HepG2 (cell line): ENCODE measurements around the gene SSNA1. TPM values are rescaled to one million over a fixed set of nuclear protein-coding genes. Genes with fewer than 3 reads are reported as not detected.

Source experiments
- ATF3 ChIP-seq: sonication (generic); formaldehyde crosslinking; IDR thresholded peaks from 2 replicates; pipeline ENCODE4 v1.4.0; 2020; ENCODE audit warnings: missing genetic modification reagents
- BRCA1 ChIP-seq: sonication (generic); formaldehyde crosslinking; IDR thresholded peaks from 2 replicates; pipeline ENCODE4 v1.4.0; 2020; ENCODE audit warnings: missing genetic modification reagents
- CBFB ChIP-seq: sonication (generic); formaldehyde crosslinking; IDR thresholded peaks from 2 replicates; pipeline ENCODE4 v1.4.0; 2020; ENCODE audit warnings: missing genetic modification reagents
- E2F5 ChIP-seq: sonication (generic); formaldehyde crosslinking; conservative IDR thresholded peaks from 2 replicates; pipeline ENCODE4 v1.4.0; 2020; ENCODE audit warnings: missing genetic modification reagents
- GTF2F1 ChIP-seq: fragments of 150-350 bp; IDR thresholded peaks from 2 replicates; pipeline ENCODE4 v1.6.1; 2014; ENCODE audit warnings: low read length
- HIC2 ChIP-seq: sonication (generic); formaldehyde crosslinking; IDR thresholded peaks from 2 replicates; pipeline ENCODE4 v1.9.0; 2022; ENCODE audit warnings: low read depth, missing genetic modification reagents
- IKZF1 ChIP-seq: fragments of 450-650 bp; IDR thresholded peaks from 2 replicates; pipeline ENCODE4 v1.7.1; 2016
- MEIS2 ChIP-seq: sonication (generic); formaldehyde crosslinking; IDR thresholded peaks from 2 replicates; pipeline ENCODE4 v1.9.0; 2021; ENCODE audit warnings: mild to moderate bottlenecking, missing genetic modification reagents
- SSRP1 ChIP-seq: IDR thresholded peaks from 2 replicates; pipeline ENCODE4 v1.6.1; 2016; ENCODE audit warnings: control low read depth
- ZNF121 ChIP-seq: sonication (generic); formaldehyde crosslinking; IDR thresholded peaks from 2 replicates; pipeline ENCODE4 v1.5.0; 2020; ENCODE audit warnings: mild to moderate bottlenecking, missing genetic modification reagents
- ZNF451 ChIP-seq: sonication (generic); formaldehyde crosslinking; IDR thresholded peaks from 2 replicates; pipeline ENCODE4 v1.5.0; 2020; ENCODE audit warnings: mild to moderate bottlenecking, missing genetic modification reagents
- polyA plus RNA-seq, 8 experiments: library from polyadenylated mRNA; depleted of rRNA in 3 of 8; stranded (reverse) in 7 of 8; unstranded in 1 of 8; fragments of >200 nt; fragmentation: Illumina TruSeq in 4 of 8; extraction: Trizol in 4 of 8; gene quantifications; 2 replicates each; pipeline versions ENCODE4 v1.2.1 to v1.2.3, GENCODE V29; 2011 to 2016; ENCODE audit warnings: low read depth in 4 of 8, missing spikeins in 1 of 8, mixed read lengths in 1 of 8; ENCODE audit not compliant: insufficient read depth in 1 of 8
- total RNA-seq, 5 experiments: library from RNA; depleted of rRNA; stranded (reverse); fragments of >200 nt; fragmentation: Illumina TruSeq; extraction: Trizol; gene quantifications; 2 replicates each; pipeline ENCODE4 v1.2.3, GENCODE V29; 2016; ENCODE audit warnings: low read depth in 1 of 5
- TF ChIP-seq, protein P1 (sequence below): sonication (generic); formaldehyde crosslinking; IDR thresholded peaks from 2 replicates; pipeline ENCODE4 v1.5.0; 2020; ENCODE audit warnings: mild to moderate bottlenecking, missing genetic modification reagents, borderline replicate concordance
- TF ChIP-seq, protein P2 (sequence below): fragments of 450-650 bp; IDR thresholded peaks from 2 replicates; pipeline ENCODE4 v1.6.1; 2017; ENCODE audit warnings: mild to moderate bottlenecking
- TF ChIP-seq, protein P3 (sequence below): sonication (generic); formaldehyde crosslinking; IDR thresholded peaks from 2 replicates; pipeline ENCODE4 v1.4.0; 2020; ENCODE audit warnings: missing genetic modification reagents
- TF ChIP-seq, protein P4 (sequence below): sonication (generic); formaldehyde crosslinking; IDR thresholded peaks from 2 replicates; pipeline ENCODE4 v1.4.0; 2020; ENCODE audit warnings: missing genetic modification reagents

The SSNA1 gene
- total and polyA plus RNA-seq, 2 of the 13 experiments (the other 11 are each of a cell fraction or from before 2014, with no cell fraction given) = 35.9 to 49.4 TPM

DNA sequence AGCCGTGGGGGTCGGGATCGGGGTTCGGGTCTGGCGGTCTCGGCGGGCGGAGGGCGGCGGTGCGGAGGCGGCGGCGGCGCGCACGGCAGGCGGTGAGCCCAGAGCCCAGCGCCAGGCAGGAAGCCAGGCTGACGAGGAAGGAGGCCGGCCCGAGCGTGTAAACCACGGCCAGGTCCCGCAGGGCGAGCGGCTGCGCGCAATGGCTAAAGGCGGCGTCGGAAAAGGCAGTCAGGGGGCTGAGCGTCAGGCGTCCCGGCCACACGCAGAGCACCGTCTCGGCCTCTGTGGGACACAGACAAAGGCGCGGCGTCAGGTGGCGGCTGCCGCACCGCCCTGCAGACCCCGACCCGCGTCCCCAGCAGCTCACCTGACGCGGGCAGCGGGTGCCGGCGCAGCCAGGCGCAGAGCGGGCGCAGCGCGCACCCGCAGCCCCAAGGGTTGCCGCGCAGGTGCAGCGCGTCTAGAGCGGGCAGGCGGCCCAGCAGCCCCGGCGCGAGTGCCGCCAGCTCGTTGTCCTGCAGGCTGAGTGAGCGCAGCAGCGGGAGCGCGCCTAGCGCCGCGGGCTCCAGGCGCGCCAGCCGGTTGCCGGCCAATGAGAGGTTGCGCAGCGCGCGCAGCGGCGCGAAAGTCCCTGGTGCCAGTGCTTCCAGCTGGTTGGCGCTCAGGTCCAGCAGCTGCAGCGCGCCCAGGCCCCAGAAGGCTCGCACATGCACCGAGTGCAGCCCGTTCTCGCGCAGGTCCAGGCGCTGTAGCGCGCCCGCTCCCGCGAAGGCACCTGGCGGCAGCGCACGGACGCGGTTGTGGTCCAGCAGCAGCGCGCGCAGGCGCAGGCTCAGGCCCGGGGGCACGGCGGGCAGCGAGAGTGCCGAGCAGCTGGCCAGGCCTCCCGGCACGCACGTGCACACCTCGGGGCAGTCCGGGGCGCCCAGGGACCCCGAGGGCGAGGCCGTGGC lies 19.3 kb upstream of the SSNA1 start (continued):
- TF ChIP-seq, protein P1, sequence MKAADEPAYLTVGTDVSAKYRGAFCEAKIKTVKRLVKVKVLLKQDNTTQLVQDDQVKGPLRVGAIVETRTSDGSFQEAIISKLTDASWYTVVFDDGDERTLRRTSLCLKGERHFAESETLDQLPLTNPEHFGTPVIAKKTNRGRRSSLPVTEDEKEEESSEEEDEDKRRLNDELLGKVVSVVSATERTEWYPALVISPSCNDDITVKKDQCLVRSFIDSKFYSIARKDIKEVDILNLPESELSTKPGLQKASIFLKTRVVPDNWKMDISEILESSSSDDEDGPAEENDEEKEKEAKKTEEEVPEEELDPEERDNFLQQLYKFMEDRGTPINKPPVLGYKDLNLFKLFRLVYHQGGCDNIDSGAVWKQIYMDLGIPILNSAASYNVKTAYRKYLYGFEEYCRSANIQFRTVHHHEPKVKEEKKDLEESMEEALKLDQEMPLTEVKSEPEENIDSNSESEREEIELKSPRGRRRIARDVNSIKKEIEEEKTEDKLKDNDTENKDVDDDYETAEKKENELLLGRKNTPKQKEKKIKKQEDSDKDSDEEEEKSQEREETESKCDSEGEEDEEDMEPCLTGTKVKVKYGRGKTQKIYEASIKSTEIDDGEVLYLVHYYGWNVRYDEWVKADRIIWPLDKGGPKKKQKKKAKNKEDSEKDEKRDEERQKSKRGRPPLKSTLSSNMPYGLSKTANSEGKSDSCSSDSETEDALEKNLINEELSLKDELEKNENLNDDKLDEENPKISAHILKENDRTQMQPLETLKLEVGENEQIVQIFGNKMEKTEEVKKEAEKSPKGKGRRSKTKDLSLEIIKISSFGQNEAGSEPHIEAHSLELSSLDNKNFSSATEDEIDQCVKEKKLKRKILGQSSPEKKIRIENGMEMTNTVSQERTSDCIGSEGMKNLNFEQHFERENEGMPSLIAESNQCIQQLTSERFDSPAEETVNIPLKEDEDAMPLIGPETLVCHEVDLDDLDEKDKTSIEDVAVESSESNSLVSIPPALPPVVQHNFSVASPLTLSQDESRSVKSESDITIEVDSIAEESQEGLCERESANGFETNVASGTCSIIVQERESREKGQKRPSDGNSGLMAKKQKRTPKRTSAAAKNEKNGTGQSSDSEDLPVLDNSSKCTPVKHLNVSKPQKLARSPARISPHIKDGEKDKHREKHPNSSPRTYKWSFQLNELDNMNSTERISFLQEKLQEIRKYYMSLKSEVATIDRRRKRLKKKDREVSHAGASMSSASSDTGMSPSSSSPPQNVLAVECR (CRISPR knock-in tag) = no peak; the same call in 1 of the 2 replicates
- TF ChIP-seq E2F5 (CRISPR knock-in tag) = no peak
- TF ChIP-seq ZNF121 (CRISPR knock-in tag) = no peak
- no peak for TF ChIP-seq SSRP1 (CRISPR knock-in tag)
- TF ChIP-seq, protein P2, sequence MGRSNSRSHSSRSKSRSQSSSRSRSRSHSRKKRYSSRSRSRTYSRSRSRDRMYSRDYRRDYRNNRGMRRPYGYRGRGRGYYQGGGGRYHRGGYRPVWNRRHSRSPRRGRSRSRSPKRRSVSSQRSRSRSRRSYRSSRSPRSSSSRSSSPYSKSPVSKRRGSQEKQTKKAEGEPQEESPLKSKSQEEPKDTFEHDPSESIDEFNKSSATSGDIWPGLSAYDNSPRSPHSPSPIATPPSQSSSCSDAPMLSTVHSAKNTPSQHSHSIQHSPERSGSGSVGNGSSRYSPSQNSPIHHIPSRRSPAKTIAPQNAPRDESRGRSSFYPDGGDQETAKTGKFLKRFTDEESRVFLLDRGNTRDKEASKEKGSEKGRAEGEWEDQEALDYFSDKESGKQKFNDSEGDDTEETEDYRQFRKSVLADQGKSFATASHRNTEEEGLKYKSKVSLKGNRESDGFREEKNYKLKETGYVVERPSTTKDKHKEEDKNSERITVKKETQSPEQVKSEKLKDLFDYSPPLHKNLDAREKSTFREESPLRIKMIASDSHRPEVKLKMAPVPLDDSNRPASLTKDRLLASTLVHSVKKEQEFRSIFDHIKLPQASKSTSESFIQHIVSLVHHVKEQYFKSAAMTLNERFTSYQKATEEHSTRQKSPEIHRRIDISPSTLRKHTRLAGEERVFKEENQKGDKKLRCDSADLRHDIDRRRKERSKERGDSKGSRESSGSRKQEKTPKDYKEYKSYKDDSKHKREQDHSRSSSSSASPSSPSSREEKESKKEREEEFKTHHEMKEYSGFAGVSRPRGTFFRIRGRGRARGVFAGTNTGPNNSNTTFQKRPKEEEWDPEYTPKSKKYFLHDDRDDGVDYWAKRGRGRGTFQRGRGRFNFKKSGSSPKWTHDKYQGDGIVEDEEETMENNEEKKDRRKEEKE = no peak
- no peak for TF ChIP-seq GTF2F1
- no peak for TF ChIP-seq CBFB (CRISPR knock-in tag)
- TF ChIP-seq HIC2 (CRISPR knock-in tag) = no peak
- TF ChIP-seq BRCA1 (CRISPR knock-in tag) = no peak
- no peak for TF ChIP-seq ZNF451 (CRISPR knock-in tag)
- no peak for TF ChIP-seq ATF3
- TF ChIP-seq, protein P3, sequence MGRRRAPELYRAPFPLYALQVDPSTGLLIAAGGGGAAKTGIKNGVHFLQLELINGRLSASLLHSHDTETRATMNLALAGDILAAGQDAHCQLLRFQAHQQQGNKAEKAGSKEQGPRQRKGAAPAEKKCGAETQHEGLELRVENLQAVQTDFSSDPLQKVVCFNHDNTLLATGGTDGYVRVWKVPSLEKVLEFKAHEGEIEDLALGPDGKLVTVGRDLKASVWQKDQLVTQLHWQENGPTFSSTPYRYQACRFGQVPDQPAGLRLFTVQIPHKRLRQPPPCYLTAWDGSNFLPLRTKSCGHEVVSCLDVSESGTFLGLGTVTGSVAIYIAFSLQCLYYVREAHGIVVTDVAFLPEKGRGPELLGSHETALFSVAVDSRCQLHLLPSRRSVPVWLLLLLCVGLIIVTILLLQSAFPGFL (CRISPR knock-in tag) = no peak
- TF ChIP-seq IKZF1 = no peak
- TF ChIP-seq, protein P4, sequence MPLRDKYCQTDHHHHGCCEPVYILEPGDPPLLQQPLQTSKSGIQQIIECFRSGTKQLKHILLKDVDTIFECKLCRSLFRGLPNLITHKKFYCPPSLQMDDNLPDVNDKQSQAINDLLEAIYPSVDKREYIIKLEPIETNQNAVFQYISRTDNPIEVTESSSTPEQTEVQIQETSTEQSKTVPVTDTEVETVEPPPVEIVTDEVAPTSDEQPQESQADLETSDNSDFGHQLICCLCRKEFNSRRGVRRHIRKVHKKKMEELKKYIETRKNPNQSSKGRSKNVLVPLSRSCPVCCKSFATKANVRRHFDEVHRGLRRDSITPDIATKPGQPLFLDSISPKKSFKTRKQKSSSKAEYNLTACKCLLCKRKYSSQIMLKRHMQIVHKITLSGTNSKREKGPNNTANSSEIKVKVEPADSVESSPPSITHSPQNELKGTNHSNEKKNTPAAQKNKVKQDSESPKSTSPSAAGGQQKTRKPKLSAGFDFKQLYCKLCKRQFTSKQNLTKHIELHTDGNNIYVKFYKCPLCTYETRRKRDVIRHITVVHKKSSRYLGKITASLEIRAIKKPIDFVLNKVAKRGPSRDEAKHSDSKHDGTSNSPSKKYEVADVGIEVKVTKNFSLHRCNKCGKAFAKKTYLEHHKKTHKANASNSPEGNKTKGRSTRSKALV (CRISPR knock-in tag) = peak; percentile 100
- 0 out of 2 replicates have a peak, but pooled peaks have one; percentile 14 for TF ChIP-seq MEIS2 (CRISPR knock-in tag)
